ENCODE results near the gene OR1L4.

Gene OR1L4, protein sequence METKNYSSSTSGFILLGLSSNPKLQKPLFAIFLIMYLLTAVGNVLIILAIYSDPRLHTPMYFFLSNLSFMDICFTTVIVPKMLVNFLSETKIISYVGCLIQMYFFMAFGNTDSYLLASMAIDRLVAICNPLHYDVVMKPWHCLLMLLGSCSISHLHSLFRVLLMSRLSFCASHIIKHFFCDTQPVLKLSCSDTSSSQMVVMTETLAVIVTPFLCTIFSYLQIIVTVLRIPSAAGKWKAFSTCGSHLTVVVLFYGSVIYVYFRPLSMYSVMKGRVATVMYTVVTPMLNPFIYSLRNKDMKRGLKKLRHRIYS

DNA sequence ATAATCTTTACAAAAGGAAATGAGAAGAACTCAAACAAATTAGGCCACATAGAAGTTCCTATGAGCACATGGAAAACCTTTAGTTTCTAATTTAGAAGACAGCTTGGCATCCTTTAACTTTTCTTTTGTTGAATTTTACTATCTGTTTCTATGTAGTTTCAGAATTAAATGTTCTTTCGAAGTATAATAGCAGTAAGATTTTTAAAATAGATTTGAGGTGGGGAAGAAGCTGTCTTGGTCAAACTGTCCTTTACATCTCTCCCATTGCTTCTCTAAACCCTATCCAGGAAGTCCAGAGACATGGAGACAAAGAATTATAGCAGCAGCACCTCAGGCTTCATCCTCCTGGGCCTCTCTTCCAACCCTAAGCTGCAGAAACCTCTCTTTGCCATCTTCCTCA lies at the start of gene OR1L4:
TSS of gene OR1L4 (plus strand) at position 301 of the 400 bp plus-strand sequence. CDS start at position 301, 0 bp downstream.
- no peak for DNase-seq

DNA sequence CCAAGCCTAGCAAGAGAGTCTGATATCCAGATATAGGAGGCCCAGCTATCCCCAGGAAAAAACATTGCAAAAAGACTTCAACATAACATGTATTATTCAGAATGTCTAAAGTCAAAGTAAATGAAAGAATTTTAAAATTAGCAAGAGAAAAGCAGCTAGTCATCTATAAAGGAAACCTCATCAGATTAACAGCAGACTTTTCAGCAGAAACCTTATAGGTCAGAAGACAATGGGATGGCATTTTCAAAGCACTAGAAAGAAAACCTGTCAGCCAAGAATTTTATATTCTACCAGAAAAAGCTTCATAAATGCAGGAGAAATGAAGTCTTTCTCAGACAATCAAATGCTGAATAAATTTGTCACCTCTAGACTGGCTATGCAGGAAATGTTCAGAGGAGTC lies 38.9 kb upstream of the OR1L4 start:
- no peak for DNase-seq

DNA sequence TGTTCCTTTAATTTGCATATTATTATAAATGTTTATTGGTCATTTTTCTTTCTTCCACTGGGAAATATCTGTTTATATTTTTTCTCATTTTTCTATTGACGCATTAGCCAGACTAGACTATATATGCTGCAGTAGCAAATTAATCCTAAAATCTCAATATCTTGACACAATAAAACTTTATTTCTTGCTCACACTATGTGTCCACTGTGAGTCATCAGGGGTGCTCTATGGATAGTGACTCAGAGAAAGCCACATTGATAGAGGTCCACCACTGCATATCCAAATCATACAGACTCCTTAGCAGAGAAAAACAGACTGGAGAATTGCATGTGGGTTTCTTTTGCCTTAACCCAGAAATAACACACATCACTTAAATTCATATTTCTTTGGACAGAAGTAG lies 28.1 kb upstream of the OR1L4 start:
- DNase-seq, result no peak

DNA sequence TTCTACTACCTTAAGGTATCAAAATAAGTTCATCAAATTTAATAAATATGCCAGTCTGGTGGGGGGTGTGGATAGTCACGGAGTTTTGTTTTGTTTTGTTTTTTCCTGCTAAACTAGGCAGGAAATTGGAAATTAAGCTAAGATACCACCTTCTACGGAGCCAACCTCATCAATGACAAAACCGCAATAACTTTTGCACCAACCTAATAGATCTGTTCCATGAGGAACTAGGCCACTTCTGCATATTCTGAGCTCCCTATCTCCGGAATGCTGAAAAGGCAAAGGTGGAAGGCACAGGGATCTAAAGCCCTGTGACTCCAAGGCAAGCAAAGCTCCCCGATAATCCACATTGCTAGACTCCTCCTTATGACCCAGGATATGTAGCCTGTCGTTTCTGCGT lies 5.8 kb upstream of the OR1L4 start:
- no peak for DNase-seq

DNA sequence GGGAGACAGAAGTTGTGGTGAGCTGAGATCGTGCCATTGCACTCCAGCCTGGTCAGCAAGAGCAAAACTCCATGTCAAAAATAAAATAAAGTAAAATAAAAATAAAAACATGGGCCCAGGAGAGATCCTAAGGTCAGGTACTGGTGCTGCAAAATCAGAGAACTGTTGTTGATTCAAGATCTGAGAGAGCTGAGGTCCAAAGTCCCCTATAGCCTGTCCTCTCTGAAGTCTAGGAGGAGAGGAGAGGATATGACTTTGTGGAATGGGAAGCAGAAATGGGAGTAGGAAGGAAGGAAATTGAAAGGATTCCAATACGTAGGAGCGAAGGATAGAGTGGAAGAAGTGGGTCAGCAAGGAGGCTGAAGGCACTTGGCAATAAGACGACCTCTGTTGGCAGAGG lies 4.6 kb upstream of the OR1L4 start:
- no peak for DNase-seq

DNA sequence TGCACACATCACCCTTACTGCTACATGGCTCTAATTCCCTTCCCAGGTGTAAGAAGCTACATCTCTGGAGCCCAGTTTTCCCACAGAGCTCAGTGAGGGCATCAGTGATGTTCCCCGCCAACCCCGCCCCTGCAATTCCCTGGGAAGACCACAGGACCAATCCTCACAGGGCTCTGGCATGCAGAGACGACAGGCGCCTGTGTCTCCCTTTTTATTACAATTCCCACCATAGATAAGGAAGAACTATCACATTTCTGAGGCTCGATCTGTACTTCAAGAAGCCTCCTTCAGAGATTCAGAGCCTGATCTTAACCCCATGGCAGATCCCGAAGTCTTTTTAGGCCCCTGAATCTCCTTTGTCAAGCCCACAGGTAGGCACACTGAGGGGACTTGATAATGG lies 18.2 kb downstream of the OR1L4 start, which contains the start of gene OR1L6:
TSS of gene OR1L6 (plus strand) at position 301 of the 400 bp plus-strand sequence. CDS start 7,545 bp downstream, outside the sequence.
- DNase-seq, result no peak

DNA sequence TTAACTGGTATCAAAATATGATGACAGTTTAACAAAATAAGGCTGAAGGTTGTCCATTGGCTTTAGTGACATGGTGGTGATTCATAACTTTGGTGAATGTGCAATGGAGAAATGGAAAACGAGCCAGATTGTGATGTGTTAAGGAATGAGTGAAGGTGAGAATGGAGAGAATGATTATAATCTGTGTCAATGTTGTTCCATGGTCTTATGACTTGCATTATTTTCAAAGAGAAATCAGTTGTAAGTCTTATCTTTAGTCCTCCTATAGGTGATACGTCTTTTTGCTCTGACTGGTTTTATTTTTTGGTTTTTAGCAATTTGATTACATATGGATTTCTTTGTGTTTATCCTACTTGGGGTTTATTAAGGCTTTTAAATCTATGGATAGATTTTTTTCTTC lies 31.0 kb downstream of the OR1L4 start:
- no peak for DNase-seq

DNA sequence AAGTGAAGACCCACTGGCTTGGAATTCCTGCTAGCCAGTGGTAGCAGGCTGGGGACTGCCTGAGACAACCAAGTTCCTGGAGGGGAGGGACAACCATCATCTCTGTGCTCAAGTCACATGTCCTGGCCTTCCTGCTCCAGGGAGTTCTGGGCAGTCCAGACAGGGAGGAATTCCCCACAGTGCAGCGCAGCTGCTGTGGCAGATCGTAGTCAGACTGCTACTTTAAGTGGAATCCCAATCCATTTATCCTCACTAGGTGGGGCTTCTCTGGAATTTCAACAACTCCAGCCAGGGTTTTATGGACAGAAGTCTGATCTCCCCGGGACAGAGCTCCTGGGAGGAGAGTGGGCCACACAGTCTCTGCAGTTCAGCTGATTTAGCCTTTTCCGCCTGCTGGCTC lies 44.0 kb downstream of the OR1L4 start:
- no peak for DNase-seq
